SK-N-SH (cell line): ENCODE results near the gene HSD11B1L.

Experiments
- EZH2phosphoT487 ChIP-seq: fragments of 200-600 bp; sonication (generic); IDR thresholded peaks from 2 replicates; pipeline ENCODE4 v1.6.1; 2017; ENCODE audit warnings: low read depth, mixed run types, mild to moderate bottlenecking, antibody characterized with exemption, moderate library complexity, borderline replicate concordance
- PBX3 ChIP-seq: IDR thresholded peaks from 2 replicates; pipeline ENCODE4; 2012
- TF ChIP-seq, protein P1 (sequence below): fragments of 200-600 bp; sonication (generic); IDR thresholded peaks from 2 replicates; pipeline ENCODE4 v1.6.1; 2017; ENCODE audit warnings: antibody characterized with exemption, mild to moderate bottlenecking, moderate library complexity

DNA sequence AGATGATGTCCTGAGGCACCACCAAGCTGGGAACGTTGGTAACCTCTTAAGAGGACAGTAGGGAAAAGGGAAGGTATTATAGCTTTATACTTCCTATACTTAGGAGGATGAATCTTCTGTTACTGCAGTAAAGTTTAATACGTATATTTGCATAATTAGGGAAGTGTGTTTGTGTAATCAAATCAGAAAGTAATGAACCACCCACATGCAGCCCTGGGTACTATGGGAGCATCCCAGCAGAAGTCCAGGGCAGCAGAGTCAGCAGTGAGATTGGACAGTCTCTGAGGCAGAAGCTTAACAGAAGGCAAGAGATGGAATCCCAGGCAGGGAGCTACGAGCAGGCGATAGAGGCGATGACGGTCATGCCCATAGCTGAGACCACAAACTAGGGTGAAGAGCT is 45.4 kb upstream of the HSD11B1L start:
- no peak for TF ChIP-seq PBX3
- TF ChIP-seq EZH2phosphoT487 = no peak
- TF ChIP-seq, protein P1, sequence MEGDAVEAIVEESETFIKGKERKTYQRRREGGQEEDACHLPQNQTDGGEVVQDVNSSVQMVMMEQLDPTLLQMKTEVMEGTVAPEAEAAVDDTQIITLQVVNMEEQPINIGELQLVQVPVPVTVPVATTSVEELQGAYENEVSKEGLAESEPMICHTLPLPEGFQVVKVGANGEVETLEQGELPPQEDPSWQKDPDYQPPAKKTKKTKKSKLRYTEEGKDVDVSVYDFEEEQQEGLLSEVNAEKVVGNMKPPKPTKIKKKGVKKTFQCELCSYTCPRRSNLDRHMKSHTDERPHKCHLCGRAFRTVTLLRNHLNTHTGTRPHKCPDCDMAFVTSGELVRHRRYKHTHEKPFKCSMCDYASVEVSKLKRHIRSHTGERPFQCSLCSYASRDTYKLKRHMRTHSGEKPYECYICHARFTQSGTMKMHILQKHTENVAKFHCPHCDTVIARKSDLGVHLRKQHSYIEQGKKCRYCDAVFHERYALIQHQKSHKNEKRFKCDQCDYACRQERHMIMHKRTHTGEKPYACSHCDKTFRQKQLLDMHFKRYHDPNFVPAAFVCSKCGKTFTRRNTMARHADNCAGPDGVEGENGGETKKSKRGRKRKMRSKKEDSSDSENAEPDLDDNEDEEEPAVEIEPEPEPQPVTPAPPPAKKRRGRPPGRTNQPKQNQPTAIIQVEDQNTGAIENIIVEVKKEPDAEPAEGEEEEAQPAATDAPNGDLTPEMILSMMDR = no peak
